Measurements from ENCODE around the gene EIF4G3. TPM values are rescaled to one million over a fixed set of nuclear protein-coding genes. Genes with fewer than 3 reads are reported as not detected.

The EIF4G3 gene
- total and polyA plus RNA-seq, 10 of the 15 experiments (the other 5 are each of a cell fraction or from before 2014, with no cell fraction given), result 7.4 to 45.1 (median 29.1) TPM

DNA sequence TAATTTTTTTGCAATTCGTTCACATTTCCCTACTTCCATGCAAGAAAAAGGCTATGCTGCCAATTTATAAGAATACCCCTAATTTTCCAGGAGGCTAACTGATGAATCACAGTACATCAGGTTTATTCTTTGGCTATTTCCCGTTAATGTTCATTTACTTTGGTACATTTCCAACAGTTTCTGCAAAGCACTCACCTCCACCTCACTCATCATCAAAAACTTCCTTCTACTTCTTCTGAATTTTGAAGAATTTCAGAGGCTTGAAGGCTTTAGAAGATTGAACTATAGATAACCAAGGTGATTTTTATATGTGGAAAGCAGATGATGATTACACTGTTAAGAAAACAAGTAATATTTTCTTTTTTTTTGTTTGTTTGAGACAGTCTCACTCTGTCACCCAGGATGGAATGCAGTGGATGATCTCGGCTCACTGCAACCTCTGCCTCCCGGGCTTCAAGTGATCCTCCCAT, 329.1 kb downstream of the EIF4G3 start:
- Histone ChIP-seq H3K4me3 (no peak overlapping the region), H3K9ac (ENCODE audit: control insufficient read depth, insufficient read depth, low read length) (no peak overlapping the region), H4K20me1 (ENCODE audit: control insufficient read depth, insufficient read depth) (no peaks in the 10 kb centered on the region), H3K36me3 (ENCODE audit: control insufficient read depth in 2 of 2, insufficient read depth in 2 of 2, low read length in 1 of 2) (peaks cover 0 to 14% of the 10 kb centered on the region in 2 experiments; a peak in 3 of 4 replicates), H3K9me3 (replicated peaks; ENCODE audit: control insufficient read depth, insufficient read depth, low read length) (no peaks in the 10 kb centered on the region), H3K27me3 (replicated peaks in 1 of 2; ENCODE audit: control insufficient read depth in 2 of 2, insufficient read depth in 2 of 2, low read length in 1 of 2) (no peaks in the 10 kb centered on the region), H2AFZ (ENCODE audit: control insufficient read depth, low read depth, low read length) (no peak overlapping the region), H3K4me1 (ENCODE audit: control insufficient read depth, insufficient read depth, low read length) (no peaks in the 10 kb centered on the region), H3K27ac (ENCODE audit: control insufficient read depth, insufficient read depth) (no peak overlapping the region), H3K79me2 (ENCODE audit: control insufficient read depth, insufficient read depth, low read length) (no peaks in the 10 kb centered on the region), H3K4me2 (ENCODE audit: control insufficient read depth, insufficient read depth) (no peak overlapping the region)
- ChIA-PET SMC1A (ENCODE audit: uncharacterized antibody, unreplicated experiment) (no interaction called here), POLR2A (no interaction called here), RAD21 (ENCODE audit: unreplicated experiment) (no interaction called here), CTCF (no interaction called here)
- FAIRE-seq (no peak), DNase-seq (ENCODE audit: low read depth, low spot score) (no peak), ATAC-seq (no peak)
- intact Hi-C loops (cut with micrococcal nuclease; ENCODE audit: unreplicated experiment), result no loop called here
- TF ChIP-seq, protein P1, sequence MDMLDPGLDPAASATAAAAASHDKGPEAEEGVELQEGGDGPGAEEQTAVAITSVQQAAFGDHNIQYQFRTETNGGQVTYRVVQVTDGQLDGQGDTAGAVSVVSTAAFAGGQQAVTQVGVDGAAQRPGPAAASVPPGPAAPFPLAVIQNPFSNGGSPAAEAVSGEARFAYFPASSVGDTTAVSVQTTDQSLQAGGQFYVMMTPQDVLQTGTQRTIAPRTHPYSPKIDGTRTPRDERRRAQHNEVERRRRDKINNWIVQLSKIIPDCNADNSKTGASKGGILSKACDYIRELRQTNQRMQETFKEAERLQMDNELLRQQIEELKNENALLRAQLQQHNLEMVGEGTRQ (IDR thresholded peaks at IDR 0.05; ENCODE audit: borderline replicate concordance, low read depth, low read length), result no peak
- TF ChIP-seq CHD4 (IDR thresholded peaks at IDR 0.05) (no peak), GATAD2B (conservative IDR thresholded peaks at IDR 0.05; ENCODE audit: low read depth) (no peak), CBX3 (IDR thresholded peaks at IDR 0.05; ENCODE audit: borderline replicate concordance, low read depth) (no peak), POU2F2 (IDR thresholded peaks at IDR 0.05; ENCODE audit: borderline replicate concordance, low read depth, low read length) (no peak), ZNF384 (IDR thresholded peaks at IDR 0.05; ENCODE audit: borderline replicate concordance, low read depth, low read length) (no peak), ZSCAN29 (IDR thresholded peaks at IDR 0.05) (no peak)
- TF ChIP-seq, protein P2, sequence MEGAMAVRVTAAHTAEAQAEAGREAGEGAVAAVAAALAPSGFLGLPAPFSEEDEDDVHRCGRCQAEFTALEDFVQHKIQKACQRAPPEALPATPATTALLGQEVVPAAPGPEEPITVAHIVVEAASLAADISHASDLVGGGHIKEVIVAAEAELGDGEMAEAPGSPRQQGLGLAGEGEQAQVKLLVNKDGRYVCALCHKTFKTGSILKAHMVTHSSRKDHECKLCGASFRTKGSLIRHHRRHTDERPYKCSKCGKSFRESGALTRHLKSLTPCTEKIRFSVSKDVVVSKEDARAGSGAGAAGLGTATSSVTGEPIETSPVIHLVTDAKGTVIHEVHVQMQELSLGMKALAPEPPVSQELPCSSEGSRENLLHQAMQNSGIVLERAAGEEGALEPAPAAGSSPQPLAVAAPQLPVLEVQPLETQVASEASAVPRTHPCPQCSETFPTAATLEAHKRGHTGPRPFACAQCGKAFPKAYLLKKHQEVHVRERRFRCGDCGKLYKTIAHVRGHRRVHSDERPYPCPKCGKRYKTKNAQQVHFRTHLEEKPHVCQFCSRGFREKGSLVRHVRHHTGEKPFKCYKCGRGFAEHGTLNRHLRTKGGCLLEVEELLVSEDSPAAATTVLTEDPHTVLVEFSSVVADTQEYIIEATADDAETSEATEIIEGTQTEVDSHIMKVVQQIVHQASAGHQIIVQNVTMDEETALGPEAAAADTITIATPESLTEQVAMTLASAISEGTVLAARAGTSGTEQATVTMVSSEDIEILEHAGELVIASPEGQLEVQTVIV (IDR thresholded peaks at IDR 0.05; ENCODE audit: borderline replicate concordance, partially characterized antibody), result no peak
- in situ Hi-C loops (cut with MboI), result no loop called here
- over 99% methylated on average over 4 of the region's 4 CpGs for WGBS (ENCODE audit: insufficient coverage, insufficient replicate concordance, low lambda C conversion rate, missing lambda C conversion rate)
- no TSS peak for BruUV-seq (replicated peaks)

All from GM12878 (cell line).